ENCODE data around the gene PRF1.

PRF1 gene

GRCh38 chr10:70599319-70599718 is 3.2 kb downstream of the PRF1 start:
- no peak for TF ChIP-seq CTCF (IDR thresholded peaks at IDR 0.05; ENCODE audit: insufficient read depth, low read length, poor library complexity, severe bottlenecking)
- DNase-seq (ENCODE audit: extremely low read depth, insufficient read length) = no peak
- Histone ChIP-seq H3K4me3 (replicated peaks; ENCODE audit: low read depth, low read length) (no peak overlapping the region), H3K27me3 (replicated peaks; ENCODE audit: control insufficient read depth, insufficient read depth, low read length) (no peaks in the 10 kb centered on the region), H3K36me3 (ENCODE audit: control insufficient read depth, insufficient read depth, low read length) (no peaks in the 10 kb centered on the region; the same call in 1 of the 2 replicates)

GRCh38 chr10:70598857-70599295 is 3.7 kb downstream of the PRF1 start:
- Histone ChIP-seq H3K36me3 (ENCODE audit: control insufficient read depth, insufficient read depth, low read length) (no peaks in the 10 kb centered on the region; the same call in 1 of the 2 replicates), H3K4me3 (replicated peaks; ENCODE audit: low read depth, low read length) (no peak overlapping the region), H3K27me3 (replicated peaks; ENCODE audit: control insufficient read depth, insufficient read depth, low read length) (no peaks in the 10 kb centered on the region)
- TF ChIP-seq CTCF (IDR thresholded peaks at IDR 0.05; ENCODE audit: insufficient read depth, low read length, poor library complexity, severe bottlenecking) = no peak
- DNase-seq (ENCODE audit: extremely low read depth, insufficient read length) = no peak

GRCh38 chr10:70597856-70598815 is 4.4 kb downstream of the PRF1 start:
- Histone ChIP-seq H3K27me3 (replicated peaks; ENCODE audit: control insufficient read depth, insufficient read depth, low read length) (no peaks in the 10 kb centered on the region), H3K4me3 (replicated peaks; ENCODE audit: low read depth, low read length) (no peak overlapping the region), H3K36me3 (ENCODE audit: control insufficient read depth, insufficient read depth, low read length) (no peaks in the 10 kb centered on the region; the same call in 1 of the 2 replicates)
- no peak for TF ChIP-seq CTCF (IDR thresholded peaks at IDR 0.05; ENCODE audit: insufficient read depth, low read length, poor library complexity, severe bottlenecking)
- no peak for DNase-seq (ENCODE audit: extremely low read depth, insufficient read length)

- TF ChIP-seq CTCF (IDR thresholded peaks at IDR 0.05; ENCODE audit: insufficient read depth, low read length, poor library complexity, severe bottlenecking) = no peak
- Histone ChIP-seq H3K27me3 (replicated peaks; ENCODE audit: control insufficient read depth, insufficient read depth, low read length) (no peaks in the 10 kb centered on the region), H3K4me3 (replicated peaks; ENCODE audit: low read depth, low read length) (no peak overlapping the region), H3K36me3 (ENCODE audit: control insufficient read depth, insufficient read depth, low read length) (no peaks in the 10 kb centered on the region; the same call in 1 of the 2 replicates)
- DNase-seq (ENCODE audit: extremely low read depth, insufficient read length) = no peak
Observed at GRCh38 chr10:70596860-70597809, 5.4 kb downstream of the PRF1 start.

- TF ChIP-seq CTCF (IDR thresholded peaks at IDR 0.05; ENCODE audit: insufficient read depth, low read length, poor library complexity, severe bottlenecking) = no peak
- no peak overlapping the region for H3K4me3 ChIP-seq (replicated peaks; ENCODE audit: low read depth, low read length)
- no peak for DNase-seq (ENCODE audit: extremely low read depth, insufficient read length)
- H3K27me3 ChIP-seq (replicated peaks; ENCODE audit: control insufficient read depth, insufficient read depth, low read length) = no peaks in the 10 kb centered on the region
- H3K36me3 ChIP-seq (ENCODE audit: control insufficient read depth, insufficient read depth, low read length) = no peaks in the 10 kb centered on the region; the same call in 1 of the 2 replicates
Observed at GRCh38 chr10:70596110-70596798, 6.3 kb downstream of the PRF1 start.

Measured in GM06990 (cell line).